Colonic mucosa (tissue), 4 donors: ENCODE measurements around the gene PPFIA2. TPM values are rescaled to one million over a fixed set of nuclear protein-coding genes. Genes with fewer than 3 reads are reported as not detected.

Source experiments
- DNase-seq: peaks from one replicate; pipeline ENCODE4 v3.0.0-alpha.2; 2020
- H3K27ac ChIP-seq: fragments of 200-600 bp; one replicate; pipeline ENCODE4 v1.8.0; 2021
- H3K27me3 ChIP-seq: fragments of 200-600 bp; one replicate; pipeline ENCODE4 v1.8.0; 2021
- H3K36me3 ChIP-seq: fragments of 200-600 bp; one replicate; pipeline ENCODE4 v1.8.0; 2021
- H3K4me1 ChIP-seq: fragments of 200-600 bp; one replicate; pipeline ENCODE4 v1.8.0; 2021; ENCODE audit warnings: mild to moderate bottlenecking
- H3K4me3 ChIP-seq: fragments of 200-600 bp; one replicate; pipeline ENCODE4 v1.8.0; 2021
- H3K9ac ChIP-seq, 2 donors: one replicate each; pipeline ENCODE4 v1.7.0; 2013; ENCODE audit warnings: control low read depth in 2 of 2, low read depth in 2 of 2, low read length in 2 of 2
- H3K9me3 ChIP-seq: fragments of 200-600 bp; one replicate; pipeline ENCODE4 v1.8.0; 2021
- intact Hi-C: fragments of 100-400 bp; cut with DNase I; formaldehyde crosslinking; loops from one replicate; pipeline ENCODE4 v1.14.1; 2022
- total RNA-seq, 2 donors: library from RNA; stranded (reverse); fragmentation: NEBNext Ultra II Directional in 1 of 2; extraction: Animal tissue kit (Norgen Biotek cat#: 25700) in 1 of 2; gene quantifications; one replicate each; pipeline ENCODE4 v1.2.1, GENCODE V29; 2021
- TF ChIP-seq, protein P1 (sequence below): fragments of 200-600 bp; IDR thresholded peaks from one replicate; pipeline ENCODE4 v1.8.0; 2022; ENCODE audit warnings: antibody characterized with exemption, mild to moderate bottlenecking
- donor health status: healthy.
- donor health status: DM: no; HTN: no; CAD: no.
- donor health status: DM: no; HTN: no; CAD: no.

Gene PPFIA2
- total RNA-seq, 2 donors from 2014 or later, result 0.49 to 2.2 TPM

- TF ChIP-seq, protein P1, sequence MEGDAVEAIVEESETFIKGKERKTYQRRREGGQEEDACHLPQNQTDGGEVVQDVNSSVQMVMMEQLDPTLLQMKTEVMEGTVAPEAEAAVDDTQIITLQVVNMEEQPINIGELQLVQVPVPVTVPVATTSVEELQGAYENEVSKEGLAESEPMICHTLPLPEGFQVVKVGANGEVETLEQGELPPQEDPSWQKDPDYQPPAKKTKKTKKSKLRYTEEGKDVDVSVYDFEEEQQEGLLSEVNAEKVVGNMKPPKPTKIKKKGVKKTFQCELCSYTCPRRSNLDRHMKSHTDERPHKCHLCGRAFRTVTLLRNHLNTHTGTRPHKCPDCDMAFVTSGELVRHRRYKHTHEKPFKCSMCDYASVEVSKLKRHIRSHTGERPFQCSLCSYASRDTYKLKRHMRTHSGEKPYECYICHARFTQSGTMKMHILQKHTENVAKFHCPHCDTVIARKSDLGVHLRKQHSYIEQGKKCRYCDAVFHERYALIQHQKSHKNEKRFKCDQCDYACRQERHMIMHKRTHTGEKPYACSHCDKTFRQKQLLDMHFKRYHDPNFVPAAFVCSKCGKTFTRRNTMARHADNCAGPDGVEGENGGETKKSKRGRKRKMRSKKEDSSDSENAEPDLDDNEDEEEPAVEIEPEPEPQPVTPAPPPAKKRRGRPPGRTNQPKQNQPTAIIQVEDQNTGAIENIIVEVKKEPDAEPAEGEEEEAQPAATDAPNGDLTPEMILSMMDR, result no peak
- H3K27ac ChIP-seq, result no peak overlapping the region
- no peaks in the 10 kb centered on the region for H3K9me3 ChIP-seq
- DNase-seq, result no peak
- no peaks in the 10 kb centered on the region for H3K4me1 ChIP-seq
- no peak overlapping the region for H3K9ac ChIP-seq
- H3K4me3 ChIP-seq, result no peak overlapping the region
- H3K27me3 ChIP-seq, result no peaks in the 10 kb centered on the region
- no peaks in the 10 kb centered on the region for H3K36me3 ChIP-seq
- intact Hi-C loops, result no loop called here
These were observed 346.2 kb downstream of the PPFIA2 start for GRCh38 chr12:81412940-81413339.

GRCh38 chr12:81403348-81403747, 355.8 kb downstream of the PPFIA2 start:
- Histone ChIP-seq H3K4me3 (no peak overlapping the region), H3K4me1 (no peaks in the 10 kb centered on the region), H3K36me3 (no peaks in the 10 kb centered on the region), H3K9me3 (no peaks in the 10 kb centered on the region), H3K9ac (no peak overlapping the region), H3K27me3 (no peaks in the 10 kb centered on the region), H3K27ac (no peak overlapping the region)
- TF ChIP-seq, protein P1, result no peak
- intact Hi-C loops, result no loop called here
- no peak for DNase-seq

DNA sequence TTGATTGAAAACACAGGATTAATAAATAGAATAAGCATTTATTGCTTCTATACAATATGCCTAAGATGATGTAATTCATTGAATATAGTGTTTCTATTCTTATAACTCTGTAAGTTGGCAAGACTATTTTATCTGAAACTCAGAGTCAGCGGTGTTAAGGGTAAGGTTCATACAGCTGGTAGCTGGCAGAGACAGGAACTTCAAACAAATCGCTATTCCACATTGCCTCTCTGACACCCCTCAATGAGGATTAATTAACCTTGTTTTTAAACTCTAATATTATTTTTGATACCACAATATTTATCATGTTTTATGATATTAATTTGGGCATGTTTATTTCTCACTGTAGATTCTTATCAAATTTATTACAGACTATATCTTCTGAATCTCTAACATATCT, 357.9 kb downstream of the PPFIA2 start:
- no peak for DNase-seq

GRCh38 chr12:81400024-81400423, 359.1 kb downstream of the PPFIA2 start:
- TF ChIP-seq, protein P1, result no peak
- Histone ChIP-seq H3K27me3 (no peaks in the 10 kb centered on the region), H3K4me1 (no peaks in the 10 kb centered on the region), H3K36me3 (no peaks in the 10 kb centered on the region), H3K9ac (no peak overlapping the region), H3K9me3 (no peaks in the 10 kb centered on the region), H3K4me3 (no peak overlapping the region), H3K27ac (no peak overlapping the region)
- intact Hi-C loops, result no loop called here
- no peak for DNase-seq

More for the DNA sequence above, 357.9 kb downstream of the PPFIA2 start:
- Histone ChIP-seq H3K27ac (no peak overlapping the region), H3K27me3 (no peaks in the 10 kb centered on the region), H3K4me1 (no peaks in the 10 kb centered on the region), H3K36me3 (no peaks in the 10 kb centered on the region), H3K9ac (no peak overlapping the region), H3K4me3 (no peak overlapping the region), H3K9me3 (no peaks in the 10 kb centered on the region)
- intact Hi-C loops, result no loop called here
- TF ChIP-seq, protein P1, result no peak

DNA sequence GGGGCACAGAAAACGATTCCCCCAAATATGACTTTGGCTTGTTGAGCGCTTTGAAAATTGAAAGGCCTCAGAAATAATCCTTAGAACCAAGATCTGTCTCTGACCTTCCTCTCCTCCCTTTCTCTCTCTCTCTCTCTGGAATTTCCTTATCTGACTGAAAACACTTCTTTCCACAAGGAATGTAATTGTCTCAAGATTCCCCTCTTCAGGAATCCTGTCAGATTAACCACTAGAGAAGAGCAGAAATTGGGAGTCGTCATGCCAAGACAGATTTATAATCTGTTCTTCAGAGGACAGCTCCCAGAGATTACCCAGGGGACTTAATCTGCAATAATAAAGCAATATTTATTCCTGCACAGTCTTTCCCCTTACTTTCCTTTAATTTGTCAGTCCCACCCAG, 363.7 kb downstream of the PPFIA2 start:
- TF ChIP-seq, protein P1, result no peak
- H3K27me3 ChIP-seq, result no peaks in the 10 kb centered on the region
- DNase-seq, result no peak
- intact Hi-C loops, result no loop called here
- H3K4me1 ChIP-seq, result no peaks in the 10 kb centered on the region
- H3K4me3 ChIP-seq, result no peak overlapping the region
- no peak overlapping the region for H3K9ac ChIP-seq
- no peaks in the 10 kb centered on the region for H3K9me3 ChIP-seq
- no peak overlapping the region for H3K27ac ChIP-seq
- H3K36me3 ChIP-seq, result no peaks in the 10 kb centered on the region
